ENCODE results near the gene SLC24A3. TPM values are rescaled to one million over a fixed set of nuclear protein-coding genes. Genes with fewer than 3 reads are reported as not detected.

SLC24A3 gene
- total RNA-seq, 1 experiment from 2014 or later: not detected

- Histone ChIP-seq H3K36me3 (no peaks in the 10 kb centered on the region), H3K9me3 (replicated peaks) (no peaks in the 10 kb centered on the region), H3K27me3 (replicated peaks) (no peaks in the 10 kb centered on the region), H3K27ac (no peak overlapping the region), H3K4me3 (no peak overlapping the region), H3K4me1 (replicated peaks) (no peaks in the 10 kb centered on the region)
- no peak for DNase-seq (ENCODE audit: low read depth in 1 of 2, low spot score in 2 of 2)
Observed at GRCh38 chr20:19289451-19289850, 77.0 kb downstream of the SLC24A3 start.

GRCh38 chr20:19291024-19291817 is 78.8 kb downstream of the SLC24A3 start:
- Histone ChIP-seq H3K27me3 (replicated peaks) (no peaks in the 10 kb centered on the region), H3K9me3 (replicated peaks) (no peaks in the 10 kb centered on the region), H3K4me3 (no peak overlapping the region), H3K27ac (no peak overlapping the region), H3K36me3 (no peaks in the 10 kb centered on the region), H3K4me1 (replicated peaks) (no peaks in the 10 kb centered on the region)
- no peak for DNase-seq (ENCODE audit: low read depth in 1 of 2, low spot score in 2 of 2)

GRCh38 chr20:19291818-19292132 is 79.3 kb downstream of the SLC24A3 start:
- H3K4me3 ChIP-seq: no peak overlapping the region
- H3K27ac ChIP-seq: no peak overlapping the region
- no peaks in the 10 kb centered on the region for H3K9me3 ChIP-seq (replicated peaks)
- H3K36me3 ChIP-seq: no peaks in the 10 kb centered on the region
- DNase-seq (ENCODE audit: low read depth in 1 of 2, low spot score in 2 of 2): no peak
- H3K4me1 ChIP-seq (replicated peaks): no peaks in the 10 kb centered on the region
- H3K27me3 ChIP-seq (replicated peaks): no peaks in the 10 kb centered on the region

GRCh38 chr20:19292254-19292653 is 79.8 kb downstream of the SLC24A3 start:
- Histone ChIP-seq H3K27ac (no peak overlapping the region), H3K4me3 (no peak overlapping the region), H3K36me3 (no peaks in the 10 kb centered on the region), H3K9me3 (replicated peaks) (no peaks in the 10 kb centered on the region), H3K27me3 (replicated peaks) (no peaks in the 10 kb centered on the region), H3K4me1 (replicated peaks) (no peaks in the 10 kb centered on the region)
- no peak for DNase-seq (ENCODE audit: low read depth in 1 of 2, low spot score in 2 of 2)

- no peak overlapping the region for H3K27ac ChIP-seq
- DNase-seq (ENCODE audit: low read depth in 1 of 2, low spot score in 2 of 2): no peak
- no peaks in the 10 kb centered on the region for H3K4me1 ChIP-seq (replicated peaks)
- H3K9me3 ChIP-seq (replicated peaks): no peaks in the 10 kb centered on the region
- H3K27me3 ChIP-seq (replicated peaks): no peaks in the 10 kb centered on the region
- no peaks in the 10 kb centered on the region for H3K36me3 ChIP-seq
- no peak overlapping the region for H3K4me3 ChIP-seq
Observed at GRCh38 chr20:19295076-19295475, 82.6 kb downstream of the SLC24A3 start.

- Histone ChIP-seq H3K36me3 (no peaks in the 10 kb centered on the region), H3K27me3 (replicated peaks) (no peaks in the 10 kb centered on the region), H3K27ac (no peak overlapping the region), H3K9me3 (replicated peaks) (no peaks in the 10 kb centered on the region), H3K4me3 (no peak overlapping the region), H3K4me1 (replicated peaks) (no peaks in the 10 kb centered on the region)
- no peak for DNase-seq (ENCODE audit: low read depth in 1 of 2, low spot score in 2 of 2)
Observed at GRCh38 chr20:19298652-19299051, 86.2 kb downstream of the SLC24A3 start.

- Histone ChIP-seq H3K4me3 (no peak overlapping the region), H3K4me1 (replicated peaks) (no peaks in the 10 kb centered on the region), H3K27ac (no peak overlapping the region), H3K27me3 (replicated peaks) (no peaks in the 10 kb centered on the region), H3K36me3 (no peaks in the 10 kb centered on the region), H3K9me3 (replicated peaks) (no peaks in the 10 kb centered on the region)
- DNase-seq (ENCODE audit: low read depth in 1 of 2, low spot score in 2 of 2): no peak
Observed at GRCh38 chr20:19300395-19300794, 88.0 kb downstream of the SLC24A3 start.

- Histone ChIP-seq H3K27ac (no peak overlapping the region), H3K4me1 (replicated peaks) (no peaks in the 10 kb centered on the region), H3K4me3 (no peak overlapping the region), H3K9me3 (replicated peaks) (no peaks in the 10 kb centered on the region), H3K36me3 (no peaks in the 10 kb centered on the region), H3K27me3 (replicated peaks) (no peaks in the 10 kb centered on the region)
- DNase-seq (ENCODE audit: low read depth in 1 of 2, low spot score in 2 of 2): no peak
Observed at GRCh38 chr20:19301142-19301541, 88.7 kb downstream of the SLC24A3 start.

- Histone ChIP-seq H3K9me3 (replicated peaks) (no peaks in the 10 kb centered on the region), H3K27me3 (replicated peaks) (no peaks in the 10 kb centered on the region), H3K36me3 (no peaks in the 10 kb centered on the region), H3K27ac (no peak overlapping the region), H3K4me3 (no peak overlapping the region), H3K4me1 (replicated peaks) (no peaks in the 10 kb centered on the region)
- no peak for DNase-seq (ENCODE audit: low read depth in 1 of 2, low spot score in 2 of 2)
Observed at GRCh38 chr20:19301843-19302242, 89.4 kb downstream of the SLC24A3 start.

GRCh38 chr20:19302714-19303113 is 90.3 kb downstream of the SLC24A3 start:
- Histone ChIP-seq H3K36me3 (no peaks in the 10 kb centered on the region), H3K27me3 (replicated peaks) (no peaks in the 10 kb centered on the region), H3K27ac (no peak overlapping the region), H3K9me3 (replicated peaks) (no peaks in the 10 kb centered on the region), H3K4me3 (no peak overlapping the region), H3K4me1 (replicated peaks) (no peaks in the 10 kb centered on the region)
- DNase-seq (ENCODE audit: low read depth in 1 of 2, low spot score in 2 of 2): no peak

- DNase-seq (ENCODE audit: low read depth in 1 of 2, low spot score in 2 of 2): no peak
- no peak overlapping the region for H3K4me3 ChIP-seq
- no peaks in the 10 kb centered on the region for H3K27me3 ChIP-seq (replicated peaks)
- no peaks in the 10 kb centered on the region for H3K4me1 ChIP-seq (replicated peaks)
- H3K9me3 ChIP-seq (replicated peaks): no peaks in the 10 kb centered on the region
- no peak overlapping the region for H3K27ac ChIP-seq
- no peaks in the 10 kb centered on the region for H3K36me3 ChIP-seq
Observed at GRCh38 chr20:19304389-19304788, 91.9 kb downstream of the SLC24A3 start.

GRCh38 chr20:19304886-19305415 is 92.5 kb downstream of the SLC24A3 start:
- Histone ChIP-seq H3K4me3 (no peak overlapping the region), H3K4me1 (replicated peaks) (no peaks in the 10 kb centered on the region), H3K36me3 (no peaks in the 10 kb centered on the region), H3K9me3 (replicated peaks) (no peaks in the 10 kb centered on the region), H3K27ac (no peak overlapping the region), H3K27me3 (replicated peaks) (no peaks in the 10 kb centered on the region)
- no peak for DNase-seq (ENCODE audit: low read depth in 1 of 2, low spot score in 2 of 2)

GRCh38 chr20:19308146-19308545 is 95.7 kb downstream of the SLC24A3 start:
- H3K27ac ChIP-seq: no peak overlapping the region
- no peaks in the 10 kb centered on the region for H3K27me3 ChIP-seq (replicated peaks)
- H3K4me1 ChIP-seq (replicated peaks): no peaks in the 10 kb centered on the region
- no peaks in the 10 kb centered on the region for H3K9me3 ChIP-seq (replicated peaks)
- no peak for DNase-seq (ENCODE audit: low read depth in 1 of 2, low spot score in 2 of 2)
- no peaks in the 10 kb centered on the region for H3K36me3 ChIP-seq
- H3K4me3 ChIP-seq: no peak overlapping the region

GRCh38 chr20:19310541-19310940 is 98.1 kb downstream of the SLC24A3 start:
- no peaks in the 10 kb centered on the region for H3K9me3 ChIP-seq (replicated peaks)
- no peaks in the 10 kb centered on the region for H3K27me3 ChIP-seq (replicated peaks)
- no peak overlapping the region for H3K4me3 ChIP-seq
- no peaks in the 10 kb centered on the region for H3K4me1 ChIP-seq (replicated peaks)
- no peak overlapping the region for H3K27ac ChIP-seq
- DNase-seq (ENCODE audit: low read depth in 1 of 2, low spot score in 2 of 2): no peak
- H3K36me3 ChIP-seq: no peaks in the 10 kb centered on the region

All from SJSA1 (cell line).